OCI-M1 (cell line): ENCODE measurements around the gene C14orf180.

Experiments
- DNase-seq: peaks from one replicate; lab custom pipeline; 2025; lab: John Stamatoyannopoulos, UW

Gene C14orf180

DNA sequence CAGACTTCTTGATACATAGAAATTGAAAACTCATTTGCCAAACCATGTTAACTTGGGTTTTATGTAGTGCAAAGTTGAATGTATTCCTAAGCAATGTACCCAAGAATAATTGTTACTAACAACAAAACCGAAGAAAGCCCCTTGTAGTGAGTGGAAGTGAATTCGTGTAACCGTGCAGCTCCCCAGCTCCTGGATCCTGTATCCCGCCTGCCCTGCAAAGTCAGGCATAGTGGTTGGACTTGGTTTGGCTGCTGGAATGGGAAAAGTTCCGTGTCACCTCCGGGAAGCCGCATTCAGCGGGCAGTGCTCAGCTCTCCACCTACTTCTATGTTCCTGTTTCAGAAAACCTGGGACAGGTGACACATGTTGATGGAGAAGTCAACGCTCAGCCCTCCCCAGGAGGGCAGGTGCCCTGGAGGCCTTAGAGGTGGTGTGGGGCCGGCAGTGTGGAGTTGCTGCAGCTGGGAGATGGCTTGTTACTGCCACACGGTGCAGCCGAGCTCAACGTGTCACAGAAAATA, 29.2 kb upstream of the C14orf180 start:
- no peak for DNase-seq

DNA sequence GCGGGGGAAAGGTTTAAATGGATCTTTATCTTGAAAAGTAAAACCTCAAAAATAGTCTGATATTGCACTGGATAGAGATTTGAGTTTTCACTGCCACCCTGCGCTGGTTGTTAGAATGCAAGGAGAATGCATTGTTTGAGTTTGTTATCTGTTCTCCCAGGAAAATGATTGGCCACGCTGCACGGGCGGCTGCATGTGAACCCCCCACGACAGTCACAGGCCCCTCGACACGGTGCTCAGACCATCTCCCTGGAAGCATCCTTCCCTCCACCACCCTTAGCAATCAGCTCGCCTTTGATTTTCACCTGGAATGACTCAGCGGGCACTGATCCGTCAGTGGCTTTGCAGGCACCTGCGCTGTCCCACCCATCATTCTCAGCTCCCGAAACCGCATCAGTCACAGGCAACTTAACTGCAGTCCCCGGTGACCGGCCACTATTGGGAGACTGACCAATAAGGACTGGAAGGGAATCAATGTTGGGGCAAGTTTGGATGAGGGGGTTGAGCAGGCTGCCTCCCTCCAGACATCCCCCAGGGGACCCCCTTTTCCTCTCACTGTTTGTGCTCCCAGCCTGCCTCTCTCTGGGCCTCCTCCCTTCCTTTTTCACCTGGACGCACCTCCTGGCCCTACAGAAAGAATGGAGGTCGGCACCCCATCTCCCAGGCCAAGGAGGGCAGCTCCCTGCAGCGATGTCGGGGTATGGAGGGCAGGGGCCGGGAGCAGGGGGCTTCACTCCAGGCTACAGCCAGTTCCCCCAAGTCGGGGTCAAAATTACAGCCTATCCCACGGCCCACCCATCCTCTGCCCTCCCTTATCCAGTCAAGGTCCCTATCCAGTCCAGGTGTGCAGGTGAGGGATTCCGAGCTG, 28.5 kb upstream of the C14orf180 start:
- no peak for DNase-seq

DNA sequence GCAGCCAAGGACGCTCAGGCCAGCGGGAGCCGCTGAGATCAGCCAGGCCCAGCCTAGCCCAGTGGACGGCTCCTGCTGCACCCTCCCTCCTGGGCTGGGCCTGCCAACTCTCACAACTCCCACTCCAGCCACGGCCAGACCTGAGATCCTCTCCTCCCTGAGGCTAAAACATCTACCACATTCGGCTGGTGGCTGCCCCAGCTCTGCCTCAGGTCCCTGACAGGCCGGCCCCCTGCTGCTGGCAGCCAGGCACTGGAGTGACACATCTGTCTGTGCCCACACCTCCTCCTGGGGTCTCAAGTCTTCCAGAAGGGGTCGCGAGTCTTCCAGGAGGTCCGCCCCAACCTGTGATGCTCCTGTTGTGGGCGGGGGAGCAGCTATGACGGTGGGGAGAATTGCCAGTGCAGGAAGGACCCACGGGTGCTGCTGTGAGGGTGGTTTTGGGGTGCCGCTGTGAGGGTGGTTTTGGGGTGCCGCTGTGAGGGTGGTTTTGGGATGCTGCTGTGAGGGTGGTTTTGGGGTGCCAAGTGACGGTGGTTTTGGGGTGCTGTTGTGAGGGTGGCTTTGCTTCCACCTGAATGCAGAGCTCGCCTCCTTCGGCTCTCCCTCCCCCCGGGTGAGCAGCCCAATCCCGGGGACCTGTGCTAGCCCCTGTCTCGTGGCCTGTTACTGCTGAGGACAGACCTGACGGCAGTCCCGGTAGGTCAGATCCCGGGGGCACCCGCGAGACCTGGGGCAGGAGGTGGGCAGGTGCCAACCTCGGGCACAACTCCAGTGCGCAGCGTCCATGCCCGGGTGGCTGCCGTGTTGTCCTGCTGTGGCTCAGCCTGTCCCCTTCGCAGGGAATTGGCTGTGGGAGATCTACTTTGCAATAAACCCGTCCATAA, 27.5 kb upstream of the C14orf180 start:
- no peak for DNase-seq

DNA sequence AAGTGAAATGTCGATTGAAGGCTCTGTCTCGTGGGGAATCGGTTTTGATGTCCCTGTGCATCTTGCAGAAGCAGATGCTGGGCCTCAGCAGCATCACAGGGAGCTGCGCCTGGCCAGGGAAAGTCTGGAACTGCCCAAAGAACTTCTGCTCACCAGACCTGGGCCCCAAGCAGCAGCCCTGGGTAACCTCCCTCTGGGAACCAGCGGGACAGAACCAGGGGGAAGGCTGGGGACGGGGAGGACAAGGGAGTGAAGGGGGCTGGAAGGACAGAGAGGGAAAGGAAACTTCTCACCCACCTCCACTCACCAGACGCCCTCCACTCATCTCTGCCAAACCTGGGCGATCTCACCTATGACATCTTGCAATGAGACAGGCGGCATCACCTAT, 26.8 kb upstream of the C14orf180 start:
- DNase-seq: no peak

DNA sequence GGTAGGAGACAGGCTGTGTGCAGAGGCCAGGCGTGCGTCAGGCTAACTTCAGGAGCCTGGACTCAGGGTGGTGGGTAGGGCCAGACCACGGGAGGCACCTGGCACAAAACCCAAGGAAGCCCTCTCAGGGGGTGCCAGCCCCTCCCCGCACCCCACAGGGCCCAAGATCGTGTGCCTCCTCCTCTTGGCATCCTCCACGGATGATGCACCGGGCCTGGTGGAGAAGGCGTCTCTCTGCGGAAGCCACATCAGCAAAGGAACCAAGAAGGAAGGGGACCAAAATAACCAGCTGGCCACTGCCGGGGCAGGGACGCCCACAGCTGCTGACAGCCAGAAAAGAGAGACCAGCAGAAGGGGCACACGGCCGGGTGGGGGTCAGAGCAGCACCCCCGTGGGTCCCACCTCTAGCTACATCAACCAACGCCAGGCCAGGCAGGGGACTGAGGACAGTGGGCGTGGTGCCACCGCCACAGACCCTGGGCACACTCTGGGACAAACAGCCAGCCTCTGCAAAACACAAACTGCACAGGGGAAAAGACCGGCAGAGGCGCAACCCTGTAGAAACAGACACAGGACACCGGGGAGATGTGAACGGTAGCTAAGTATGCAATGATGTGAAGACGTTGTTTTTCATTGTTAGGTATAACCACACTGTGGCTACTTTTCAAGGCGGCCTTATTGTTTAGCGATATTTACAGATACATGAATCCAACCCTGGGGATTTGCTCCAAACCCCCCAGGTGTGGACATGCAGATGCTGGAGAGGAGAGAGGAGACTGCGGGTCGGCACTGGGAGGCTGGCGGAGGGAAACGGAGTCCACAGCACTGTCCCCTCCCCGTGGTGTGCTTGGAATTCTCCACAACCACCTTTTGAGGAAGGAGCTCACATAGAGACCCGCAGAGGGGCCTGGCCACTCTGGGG, 26.1 kb upstream of the C14orf180 start:
- DNase-seq: no peak

DNA sequence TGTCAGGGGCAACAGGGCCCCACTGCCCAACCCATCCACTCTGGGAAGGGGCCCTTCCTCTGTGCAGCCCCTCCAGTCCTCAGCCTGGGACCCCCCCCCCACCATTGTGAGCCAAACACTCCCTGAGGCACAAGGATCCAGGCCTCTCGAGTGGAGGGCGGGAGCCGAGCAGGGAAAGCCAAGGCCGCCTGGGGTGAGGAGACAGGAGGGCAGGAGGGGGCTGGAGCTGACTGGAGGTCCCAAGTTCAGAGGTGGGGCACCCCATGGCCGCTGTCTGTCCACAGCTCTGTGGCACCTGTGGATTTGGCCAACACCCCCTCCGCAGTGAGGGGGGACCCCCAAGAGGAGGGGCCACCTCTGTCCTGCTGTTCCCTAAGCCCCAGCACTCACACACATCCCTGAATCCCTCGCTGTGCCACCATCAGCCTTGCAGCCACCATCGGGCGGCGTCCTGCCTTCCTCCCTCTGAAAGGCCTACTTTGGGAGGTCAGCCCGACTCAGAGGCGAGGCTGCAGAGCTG, 25.4 kb upstream of the C14orf180 start:
- DNase-seq: no peak

DNA sequence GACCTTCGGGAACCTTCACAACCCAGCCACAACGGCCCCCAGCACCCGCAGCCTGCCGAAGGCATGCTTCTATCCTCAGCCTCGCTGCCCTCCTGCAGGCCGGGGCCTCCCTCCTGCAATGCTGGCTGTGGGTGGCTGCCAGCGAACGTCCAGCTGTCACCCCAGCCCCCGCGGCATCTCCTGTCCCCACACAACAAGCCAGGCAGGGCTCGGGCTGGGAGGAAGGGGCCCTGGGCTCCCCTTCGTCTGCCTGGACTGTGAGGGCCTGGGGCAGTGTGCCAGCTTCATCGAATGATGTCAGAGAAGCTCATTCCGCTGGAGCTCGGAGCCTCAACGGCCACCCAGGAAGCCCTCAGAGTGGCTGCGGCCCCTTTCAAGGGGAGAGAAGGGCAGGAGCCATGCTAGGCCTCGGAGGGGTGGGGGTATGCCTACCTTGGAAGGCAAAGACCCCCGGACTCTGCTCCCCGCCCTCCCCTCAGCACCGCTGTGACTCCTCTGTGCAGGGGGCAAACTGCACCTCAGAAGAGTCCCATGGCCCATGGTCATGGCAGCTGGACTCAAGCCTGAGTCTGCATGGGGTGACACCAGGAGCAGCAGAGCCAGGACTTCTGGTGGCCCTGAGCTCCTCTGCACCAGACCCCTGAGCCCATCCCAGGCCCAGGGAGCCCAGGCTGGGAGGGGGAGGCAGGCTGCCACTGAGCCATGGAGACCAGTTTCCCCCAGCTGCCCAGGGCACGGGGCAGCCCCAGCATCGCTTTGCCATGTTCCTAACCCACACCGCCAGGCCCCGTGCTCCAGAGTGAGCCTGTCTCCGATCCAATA, 24.7 kb upstream of the C14orf180 start:
- no peak for DNase-seq

DNA sequence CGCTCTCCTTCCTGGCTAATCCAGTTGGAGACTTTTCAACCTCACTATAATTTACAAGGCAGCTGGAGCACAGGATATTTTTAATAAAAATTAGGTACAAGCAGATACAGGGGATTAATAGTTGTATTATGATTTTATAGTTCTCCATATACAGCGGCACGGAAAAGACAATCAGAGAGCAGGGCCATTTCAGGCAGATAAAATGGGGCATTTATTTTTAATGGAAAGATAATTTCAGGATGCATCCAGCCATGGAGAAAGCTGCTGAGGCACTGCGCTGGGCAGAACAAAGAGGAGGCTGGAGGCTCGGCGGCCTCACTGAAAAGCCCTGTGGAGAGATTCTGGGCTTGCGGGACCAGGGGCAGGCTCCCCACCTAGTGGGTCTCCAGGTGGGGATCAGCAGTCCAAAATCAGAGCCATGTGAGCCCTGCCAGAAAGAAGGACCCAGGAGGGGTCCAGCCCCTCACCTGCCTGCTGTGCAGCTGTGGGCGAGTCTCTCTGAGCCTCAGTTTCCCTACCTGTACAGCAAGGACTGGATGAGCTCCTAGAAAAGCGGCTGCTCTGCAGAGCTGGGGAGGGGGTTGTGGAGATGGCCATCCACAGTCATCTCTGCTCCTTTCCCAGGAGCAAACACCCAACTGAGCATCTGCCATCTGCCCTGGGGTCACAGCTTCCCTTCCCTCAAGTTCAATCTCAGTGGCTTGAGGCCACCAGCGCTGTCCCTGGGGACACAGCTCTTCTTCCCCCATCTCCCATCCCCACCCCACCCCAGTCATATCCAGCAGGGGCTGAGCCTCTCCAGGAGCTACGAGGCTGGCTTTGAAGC, 23.9 kb upstream of the C14orf180 start:
- no peak for DNase-seq

DNA sequence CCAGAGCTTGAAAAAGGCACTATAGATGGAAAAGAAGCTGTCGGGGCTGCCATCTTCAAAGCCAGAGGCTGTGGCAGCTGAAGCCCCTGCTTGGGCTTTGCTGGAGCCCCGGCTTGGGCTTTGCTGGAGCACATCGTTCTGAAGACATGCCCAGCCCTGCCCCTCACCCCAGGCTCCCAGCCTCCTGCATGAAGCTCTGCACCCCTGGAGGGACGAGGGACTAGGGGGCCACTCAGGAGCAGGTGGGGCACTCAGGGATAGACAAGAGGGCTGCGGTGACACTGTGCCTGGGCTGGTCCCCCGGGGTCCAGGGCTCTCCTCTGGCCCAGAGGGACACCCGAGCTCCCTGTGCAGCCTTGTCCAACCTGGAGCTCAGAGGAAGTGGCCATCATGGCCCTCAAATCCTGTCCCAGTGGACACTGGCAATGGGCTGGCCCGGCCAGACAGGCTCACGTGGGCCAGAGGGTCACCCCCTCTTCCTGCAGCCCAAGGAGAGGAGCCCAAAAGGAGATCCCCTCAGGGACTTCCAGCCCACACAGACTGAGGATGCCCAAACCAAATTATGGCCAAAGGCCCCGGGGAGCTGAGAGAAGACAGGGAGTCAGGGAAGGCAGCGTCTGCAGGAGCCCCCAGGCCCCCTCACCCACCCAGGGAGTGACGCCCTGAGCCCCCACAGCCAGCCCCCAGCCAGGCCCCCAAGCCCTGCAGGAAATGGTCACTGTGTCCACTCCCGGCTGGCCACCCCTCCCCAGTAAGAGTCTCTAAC, 23.1 kb upstream of the C14orf180 start:
- DNase-seq: no peak

DNA sequence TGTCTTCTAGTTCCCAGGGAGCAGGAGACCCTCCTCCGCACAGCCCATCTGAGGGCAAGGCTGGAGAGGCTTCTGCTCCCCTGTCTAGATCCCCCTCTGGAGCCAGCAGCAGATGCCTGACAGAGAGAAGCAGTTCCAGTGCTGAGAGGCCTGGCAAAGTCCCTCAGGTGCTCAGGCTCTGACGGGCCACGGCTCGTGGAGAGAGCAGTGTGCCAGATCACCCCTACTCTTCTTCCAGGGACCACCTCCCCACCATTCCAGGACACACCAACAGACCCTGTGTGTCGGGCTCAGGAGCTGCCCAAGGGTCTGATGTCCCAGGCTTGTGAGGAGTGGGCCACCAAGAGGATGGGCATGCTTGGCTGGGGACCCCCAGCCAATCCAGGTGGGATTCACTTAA, 22.5 kb upstream of the C14orf180 start:
- no peak for DNase-seq

DNA sequence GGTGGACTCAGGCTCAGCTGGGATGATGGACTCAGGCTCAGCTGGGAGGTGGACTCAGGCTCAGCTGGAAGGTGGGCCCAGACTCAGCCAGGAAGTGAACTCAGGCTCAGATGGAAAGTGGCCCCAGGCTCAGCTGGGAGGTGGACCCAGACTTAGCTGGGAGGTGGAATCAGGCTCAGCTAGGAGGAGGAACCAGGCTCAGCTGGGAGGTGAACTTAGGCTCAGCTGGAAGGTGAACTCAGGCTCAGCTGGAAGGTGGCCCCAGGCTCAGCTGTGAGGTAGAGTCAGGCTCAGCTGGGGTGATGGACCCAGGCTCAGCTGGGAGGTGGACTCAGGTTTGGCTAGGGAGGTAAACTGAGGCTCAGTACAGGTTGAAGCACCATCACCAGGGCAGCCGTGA, 21.8 kb upstream of the C14orf180 start:
- no peak for DNase-seq

DNA sequence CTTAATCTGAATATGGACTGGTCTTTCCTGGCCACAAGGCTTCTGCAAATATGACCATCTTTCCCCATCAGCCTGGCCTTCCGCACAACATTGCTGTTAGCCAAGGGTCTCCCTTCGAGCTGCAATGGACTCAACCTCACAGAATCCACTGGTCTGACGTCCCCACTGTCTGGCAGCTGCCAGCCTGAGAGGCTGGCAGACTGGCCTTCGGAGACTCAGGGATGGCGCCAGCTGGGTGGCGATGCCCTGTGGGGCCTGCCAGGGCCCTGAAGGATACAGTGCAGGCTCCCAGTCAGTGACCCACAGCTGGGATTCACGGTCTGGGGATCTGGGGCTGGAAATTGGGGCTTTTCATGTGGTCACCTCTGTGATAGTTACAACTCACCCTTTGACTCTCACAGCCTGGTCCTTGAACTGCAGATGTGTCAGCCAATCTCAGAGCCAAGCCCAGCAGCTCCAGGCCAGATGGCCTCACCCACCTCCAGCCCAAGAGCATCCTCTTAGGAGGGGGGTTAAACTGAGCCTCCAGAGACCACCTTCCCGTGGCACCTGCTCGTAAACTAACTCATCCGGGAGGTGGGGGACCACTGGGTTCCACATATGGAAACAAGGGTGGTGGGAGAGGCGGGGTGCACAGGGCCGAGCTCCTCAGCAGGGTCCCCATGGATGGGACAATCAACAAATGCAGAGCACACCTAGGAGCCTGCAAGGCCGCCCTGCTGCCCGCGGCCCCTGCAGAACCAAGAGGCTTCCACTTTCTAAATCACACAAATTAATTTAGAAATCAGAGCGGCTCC, 21.1 kb upstream of the C14orf180 start:
- DNase-seq: no peak

DNA sequence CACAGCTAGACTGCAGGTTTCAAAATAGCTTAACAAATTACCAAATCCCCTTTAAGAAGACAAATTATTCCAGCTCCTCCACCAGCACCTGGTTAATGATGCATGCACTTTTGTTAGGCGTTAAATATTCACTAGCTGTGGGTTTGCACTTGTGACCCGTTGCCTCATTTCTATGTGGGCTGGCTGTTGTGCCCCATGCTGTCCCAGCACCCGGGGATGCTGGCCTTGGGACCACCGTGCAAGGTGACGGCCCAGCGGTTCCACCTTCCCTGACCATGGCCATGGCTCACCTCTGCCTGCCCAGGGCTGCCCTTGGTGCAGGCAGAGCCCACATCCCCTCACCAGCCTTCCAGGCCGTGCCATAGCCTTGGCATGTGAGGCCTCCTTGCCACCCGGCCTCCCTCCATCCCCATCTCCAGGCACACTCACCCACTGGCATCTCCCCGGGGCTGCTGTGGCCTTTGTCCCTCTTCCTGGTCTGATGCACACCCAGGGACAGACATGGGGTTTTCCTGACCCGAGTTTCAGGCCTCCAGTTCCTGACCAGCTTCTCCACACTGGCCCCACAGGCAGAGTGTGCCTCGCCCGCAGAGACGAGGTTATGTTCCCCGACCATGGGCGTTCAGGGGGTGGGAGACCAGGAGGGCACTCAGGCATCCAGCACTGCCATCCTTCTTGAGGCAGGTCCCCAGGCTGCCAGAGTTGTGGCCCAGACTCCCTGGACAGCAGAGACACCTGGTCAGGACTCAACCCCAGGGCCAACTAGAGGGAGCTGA, 20.3 kb upstream of the C14orf180 start:
- DNase-seq: no peak

DNA sequence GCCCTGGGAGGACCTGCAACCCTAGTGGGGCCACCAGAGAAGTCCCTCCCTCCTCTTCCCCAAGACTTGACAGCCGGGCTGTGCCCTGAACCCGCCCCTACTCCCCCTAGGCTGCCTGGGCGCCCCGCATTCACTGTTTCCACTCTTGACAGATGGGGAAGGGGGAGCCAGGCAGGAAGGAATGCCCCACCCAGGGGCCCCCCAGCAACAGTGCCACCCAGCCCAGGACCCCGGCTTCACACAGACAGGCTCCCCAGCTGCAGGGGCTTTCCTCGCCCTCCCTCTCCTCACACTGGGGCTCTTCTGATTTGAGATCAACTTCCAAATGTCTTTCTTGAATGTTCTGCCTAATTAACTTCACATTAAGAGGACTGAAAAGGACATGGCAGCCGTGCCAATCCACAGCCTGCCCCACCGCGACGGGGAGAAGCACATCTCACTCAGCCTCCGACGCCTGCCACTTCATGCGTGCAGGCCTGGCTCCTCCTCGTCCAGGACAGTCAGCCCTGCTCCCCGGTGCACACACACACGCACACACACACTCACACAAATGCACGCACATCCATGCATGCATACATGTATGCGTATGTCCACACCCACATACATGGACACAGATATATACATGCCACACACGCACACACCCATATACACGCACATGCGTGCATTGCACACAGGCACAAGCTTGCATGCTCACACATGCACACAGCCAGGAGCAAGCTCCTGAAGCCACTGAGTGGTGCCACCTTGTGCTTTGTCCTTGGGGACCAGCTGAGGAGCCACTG, 19.6 kb upstream of the C14orf180 start:
- no peak for DNase-seq

DNA sequence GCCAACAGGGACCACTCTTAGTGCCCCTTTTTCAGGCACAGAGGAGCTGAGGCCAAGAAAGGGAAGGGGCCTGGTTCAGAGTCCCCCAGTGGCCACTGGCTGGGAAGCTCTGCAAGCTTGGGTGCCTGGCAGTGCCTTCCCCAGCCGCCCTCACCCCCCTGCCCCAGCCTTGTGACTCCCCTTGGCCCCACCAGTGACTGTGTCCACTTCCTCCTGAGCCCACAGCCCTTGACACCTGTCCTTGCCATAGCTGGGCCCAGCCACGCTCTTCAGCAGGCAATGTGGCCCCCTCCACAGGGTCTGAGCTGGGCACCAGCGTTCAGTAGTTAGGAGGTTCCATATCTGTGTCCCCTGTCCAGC, 19.0 kb upstream of the C14orf180 start:
- no peak for DNase-seq

DNA sequence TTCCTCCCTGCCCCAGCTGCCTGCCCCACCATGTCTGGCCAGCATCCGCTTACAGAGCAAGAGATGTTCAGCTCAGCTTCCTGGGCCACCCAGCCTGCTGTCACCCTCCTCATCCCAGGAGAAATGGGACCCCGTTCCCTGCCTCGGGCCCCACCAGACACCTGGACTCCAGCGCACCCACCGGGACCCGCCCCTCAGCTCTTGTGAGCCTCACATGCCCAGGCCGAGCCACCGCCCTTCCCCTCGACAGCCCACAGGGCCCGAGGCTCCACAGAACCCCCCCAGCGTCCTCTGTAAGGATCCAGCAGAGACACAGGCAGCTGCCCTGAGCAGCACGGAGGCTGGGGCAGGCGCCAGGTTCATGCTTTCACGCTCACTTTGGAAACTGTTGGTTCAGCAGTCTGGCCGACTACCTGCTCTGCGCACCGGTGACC, 18.4 kb upstream of the C14orf180 start:
- DNase-seq: no peak
